ENCODE data around the gene SLC35E1. TPM values are rescaled to one million over a fixed set of nuclear protein-coding genes. Genes with fewer than 3 reads are reported as not detected.

SLC35E1 gene
- total and polyA plus RNA-seq, 2 of the 13 experiments (the other 11 are each of a cell fraction or from before 2014, with no cell fraction given), result 21.2 to 46.5 TPM

GRCh38 chr19:16572332-16573211 is at the start of gene SLC35E1 (continued):
- no peak; the same call in 1 of the 2 replicates for TF ChIP-seq ZNF281 (CRISPR knock-in tag; IDR thresholded peaks at IDR 0.05; ENCODE audit: borderline replicate concordance)
- peak; percentile 75; the same call in 1 of the 2 replicates for TF ChIP-seq MXD4 (CRISPR knock-in tag; IDR thresholded peaks at IDR 0.05)
- no peak for TF ChIP-seq RFXANK (CRISPR knock-in tag; IDR thresholded peaks at IDR 0.05)
- peak; percentile 57 for TF ChIP-seq YY1 (IDR thresholded peaks at IDR 0.05; ENCODE audit: insufficient read depth, insufficient replicate concordance, low read depth, low read length)
- TF ChIP-seq JDP2 (CRISPR knock-in tag; IDR thresholded peaks at IDR 0.05; ENCODE audit: borderline replicate concordance), result no peak
- TF ChIP-seq MXD1 (CRISPR knock-in tag; IDR thresholded peaks at IDR 0.05), result peak; percentile 66
- peak; percentile 68; the same call in 1 of the 2 replicates for TF ChIP-seq ZFP91 (CRISPR knock-in tag; IDR thresholded peaks at IDR 0.05; ENCODE audit: borderline replicate concordance)
- TF ChIP-seq NCOR1 (IDR thresholded peaks at IDR 0.05; ENCODE audit: borderline replicate concordance, low read length), result no peak
- no peak for TF ChIP-seq ZBTB7A (CRISPR knock-in tag; IDR thresholded peaks at IDR 0.05)
- no peak for TF ChIP-seq ZNF710 (CRISPR knock-in tag; IDR thresholded peaks at IDR 0.05; ENCODE audit: borderline replicate concordance)

Data from HepG2 (cell line).